Mesendoderm (in vitro differentiated cells): ENCODE results near the gene PDE4D.
A peak's percentile ranks its signal among the peaks of the same experiment; 100 is the strongest.

Experiments
- DNase-seq: peaks from one replicate; pipeline ENCODE4 v3.0.0; 2013
- H2AK5ac ChIP-seq: 2 replicates; pipeline ENCODE4 v1.6.1; 2013; ENCODE audit warnings: low read length, inconsistent platforms
- H2BK120ac ChIP-seq: 2 replicates; pipeline ENCODE4 v1.6.1; 2013; ENCODE audit warnings: low read depth, mild to moderate bottlenecking, low read length, moderate library complexity, mixed read lengths
- H2BK15ac ChIP-seq: replicated peaks from 2 replicates; pipeline ENCODE4 v1.6.1; 2013; ENCODE audit warnings: low read depth, mild to moderate bottlenecking, moderate library complexity
- H2BK5ac ChIP-seq: 2 replicates; pipeline ENCODE4 v1.6.1; 2013; ENCODE audit warnings: low read length, inconsistent platforms
- H3K18ac ChIP-seq: 2 replicates; pipeline ENCODE4 v1.6.1; 2013; ENCODE audit warnings: mild to moderate bottlenecking, low read length, mixed read lengths
- H3K23ac ChIP-seq: one replicate; pipeline ENCODE4 v1.6.1; 2013; ENCODE audit warnings: low read length
- H3K27ac ChIP-seq: 2 replicates; pipeline ENCODE4 v1.5.1; 2013; ENCODE audit warnings: low read depth, mild to moderate bottlenecking, inconsistent platforms, low read length, moderate library complexity
- H3K27me3 ChIP-seq: 2 replicates; pipeline ENCODE4 v1.6.1; 2013; ENCODE audit warnings: low read length, control low read depth, mild to moderate bottlenecking, inconsistent platforms; ENCODE audit not compliant: insufficient read depth, poor library complexity
- H3K36me3 ChIP-seq: 2 replicates; pipeline ENCODE4 v1.6.1; 2013; ENCODE audit warnings: low read length, inconsistent platforms; ENCODE audit not compliant: control insufficient read depth, insufficient read depth
- H3K4ac ChIP-seq: one replicate; pipeline ENCODE4 v1.6.1; 2013; ENCODE audit warnings: low read depth, mild to moderate bottlenecking, low read length, moderate library complexity
- H3K4me1 ChIP-seq: 2 replicates; pipeline ENCODE4 v1.6.1; 2013; ENCODE audit warnings: low read depth, low read length, inconsistent platforms; ENCODE audit not compliant: control insufficient read depth
- H3K4me2 ChIP-seq: 2 replicates; pipeline ENCODE4 v1.6.1; 2013; ENCODE audit warnings: low read length
- H3K4me3 ChIP-seq: 2 replicates; pipeline ENCODE4 v1.5.1; 2013; ENCODE audit warnings: mild to moderate bottlenecking, low read length
- H3K56ac ChIP-seq: one replicate; pipeline ENCODE4 v1.6.1; 2013; ENCODE audit warnings: low read length
- H3K79me1 ChIP-seq: 2 replicates; pipeline ENCODE4 v1.6.1; 2013; ENCODE audit warnings: low read length, inconsistent platforms
- H3K79me2 ChIP-seq: 2 replicates; pipeline ENCODE4 v1.6.1; 2013; ENCODE audit warnings: mild to moderate bottlenecking, low read length; ENCODE audit not compliant: control insufficient read depth, insufficient read depth
- H3K9ac ChIP-seq: 2 replicates; pipeline ENCODE4 v1.6.1; 2013; ENCODE audit warnings: low read length, inconsistent platforms
- H4K5ac ChIP-seq: one replicate; pipeline ENCODE4 v1.6.1; 2013; ENCODE audit warnings: low read length
- H4K8ac ChIP-seq: one replicate; pipeline ENCODE4 v1.6.1; 2013; ENCODE audit warnings: low read depth, mild to moderate bottlenecking, control low read depth, low read length, moderate library complexity
- WGBS: extraction: QIAGEN DNeasy Blood & Tissue Kit; methylation state at CpG from one replicate; pipeline ENCODE4 v1.1.7; 2013; ENCODE audit warnings: low lambda C conversion rate, missing lambda C conversion rate; ENCODE audit not compliant: insufficient coverage; ENCODE audit errors: extremely low coverage; 5-methylcytosine and 5-hydroxymethylcytosine counted together

PDE4D gene

GRCh38 chr5:59731809-59732208 is 161.7 kb downstream of the PDE4D start:
- H3K4me2 ChIP-seq: no peak overlapping the region
- no peaks in the 10 kb centered on the region for H3K36me3 ChIP-seq
- no peak overlapping the region for H2AK5ac ChIP-seq
- DNase-seq: no peak
- H3K4ac ChIP-seq: no peak overlapping the region
- H3K23ac ChIP-seq: no peak overlapping the region
- H3K9ac ChIP-seq: no peak overlapping the region
- H3K4me1 ChIP-seq: no peaks in the 10 kb centered on the region
- no peak overlapping the region for H4K8ac ChIP-seq
- H3K79me1 ChIP-seq: no peaks in the 10 kb centered on the region
- H3K4me3 ChIP-seq: no peak overlapping the region
- H3K27ac ChIP-seq: no peak overlapping the region
- WGBS: no CpG with 5 or more reads among the region's 1 CpG
- H2BK5ac ChIP-seq: no peak overlapping the region
- H3K18ac ChIP-seq: no peak overlapping the region
- H3K79me2 ChIP-seq: no peaks in the 10 kb centered on the region
- no peak overlapping the region for H4K5ac ChIP-seq
- no peak overlapping the region for H3K56ac ChIP-seq
- H2BK15ac ChIP-seq: no peak overlapping the region
- H2BK120ac ChIP-seq: no peak overlapping the region
- H3K27me3 ChIP-seq: no peaks in the 10 kb centered on the region

GRCh38 chr5:59729820-59730219 is 163.7 kb downstream of the PDE4D start:
- Histone ChIP-seq H3K4ac (no peak overlapping the region), H3K23ac (no peak overlapping the region), H3K4me2 (no peak overlapping the region), H3K4me3 (no peak overlapping the region), H2BK15ac (peak overlapping the region; percentile 74), H2AK5ac (no peak overlapping the region), H3K9ac (no peak overlapping the region), H2BK5ac (no peak overlapping the region), H3K36me3 (no peaks in the 10 kb centered on the region), H2BK120ac (no peak overlapping the region), H4K8ac (no peak overlapping the region), H3K27me3 (no peaks in the 10 kb centered on the region), H3K56ac (no peak overlapping the region), H3K79me1 (no peaks in the 10 kb centered on the region), H3K27ac (no peak overlapping the region), H3K79me2 (no peaks in the 10 kb centered on the region), H4K5ac (no peak overlapping the region), H3K18ac (no peak overlapping the region), H3K4me1 (no peaks in the 10 kb centered on the region)
- DNase-seq: no peak
- no CpG with 5 or more reads among the region's 2 CpGs for WGBS

- H3K79me1 ChIP-seq: no peaks in the 10 kb centered on the region
- H3K4me3 ChIP-seq: no peak overlapping the region
- H2AK5ac ChIP-seq: no peak overlapping the region
- H3K9ac ChIP-seq: no peak overlapping the region
- no peaks in the 10 kb centered on the region for H3K79me2 ChIP-seq
- H3K27me3 ChIP-seq: no peaks in the 10 kb centered on the region
- H2BK120ac ChIP-seq: no peak overlapping the region
- H4K5ac ChIP-seq: no peak overlapping the region
- no peak overlapping the region for H3K23ac ChIP-seq
- no peak overlapping the region for H3K18ac ChIP-seq
- H2BK15ac ChIP-seq: no peak overlapping the region
- WGBS: no CpG with 5 or more reads among the region's 3 CpGs
- no peak overlapping the region for H2BK5ac ChIP-seq
- DNase-seq: no peak
- H3K4ac ChIP-seq: no peak overlapping the region
- no peak overlapping the region for H3K27ac ChIP-seq
- H3K36me3 ChIP-seq: no peaks in the 10 kb centered on the region
- H4K8ac ChIP-seq: no peak overlapping the region
- no peak overlapping the region for H3K56ac ChIP-seq
- no peaks in the 10 kb centered on the region for H3K4me1 ChIP-seq
- no peak overlapping the region for H3K4me2 ChIP-seq
Measured at GRCh38 chr5:59729357-59729756, 164.2 kb downstream of the PDE4D start.

DNA sequence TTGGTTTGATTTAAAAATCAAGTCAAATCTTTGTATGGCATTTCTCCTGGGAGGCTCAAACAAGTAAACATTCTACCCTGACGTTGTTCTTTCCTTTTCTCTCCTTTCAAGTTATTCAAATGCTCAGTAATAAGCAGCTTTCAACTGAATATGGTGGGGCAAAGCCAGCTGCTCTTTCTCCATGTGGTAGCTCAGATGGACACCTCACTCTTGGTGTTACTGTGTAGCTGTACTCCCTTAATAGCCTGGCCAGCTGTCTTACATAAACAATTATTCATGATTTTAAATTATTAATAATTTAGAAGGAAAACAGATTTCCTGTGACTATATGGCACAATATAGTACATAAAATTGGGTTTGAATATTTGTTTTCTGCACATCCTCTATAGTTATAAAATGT is 165.2 kb downstream of the PDE4D start:
- no peak overlapping the region for H3K4ac ChIP-seq
- no peaks in the 10 kb centered on the region for H3K79me2 ChIP-seq
- no peak overlapping the region for H3K27ac ChIP-seq
- H3K9ac ChIP-seq: no peak overlapping the region
- H3K36me3 ChIP-seq: no peaks in the 10 kb centered on the region
- H2BK15ac ChIP-seq: no peak overlapping the region
- no peaks in the 10 kb centered on the region for H3K27me3 ChIP-seq
- H3K79me1 ChIP-seq: no peaks in the 10 kb centered on the region
- H2BK5ac ChIP-seq: no peak overlapping the region
- H3K4me3 ChIP-seq: no peak overlapping the region
- no CpG with 5 or more reads among the region's 1 CpG for WGBS
- H4K8ac ChIP-seq: no peak overlapping the region
- no peak overlapping the region for H4K5ac ChIP-seq
- no peak overlapping the region for H3K4me2 ChIP-seq
- H3K56ac ChIP-seq: no peak overlapping the region
- no peak overlapping the region for H3K23ac ChIP-seq
- H3K18ac ChIP-seq: no peak overlapping the region
- H2AK5ac ChIP-seq: no peak overlapping the region
- no peak for DNase-seq
- H2BK120ac ChIP-seq: peak overlapping the region; percentile 28
- no peaks in the 10 kb centered on the region for H3K4me1 ChIP-seq

- Histone ChIP-seq H3K9ac (no peak overlapping the region), H4K8ac (no peak overlapping the region), H2BK15ac (no peak overlapping the region), H2BK120ac (no peak overlapping the region), H3K27me3 (no peaks in the 10 kb centered on the region), H2AK5ac (no peak overlapping the region), H3K36me3 (no peaks in the 10 kb centered on the region), H3K79me1 (no peaks in the 10 kb centered on the region), H3K4me1 (no peaks in the 10 kb centered on the region), H2BK5ac (no peak overlapping the region), H3K4me3 (no peak overlapping the region), H3K79me2 (no peaks in the 10 kb centered on the region), H3K27ac (no peak overlapping the region), H3K56ac (no peak overlapping the region), H4K5ac (no peak overlapping the region), H3K23ac (no peak overlapping the region), H3K4me2 (no peak overlapping the region), H3K18ac (no peak overlapping the region), H3K4ac (no peak overlapping the region)
- DNase-seq: no peak
- WGBS: no CpG with 5 or more reads among the region's 2 CpGs
Measured at GRCh38 chr5:59727186-59727585, 166.3 kb downstream of the PDE4D start.

DNA sequence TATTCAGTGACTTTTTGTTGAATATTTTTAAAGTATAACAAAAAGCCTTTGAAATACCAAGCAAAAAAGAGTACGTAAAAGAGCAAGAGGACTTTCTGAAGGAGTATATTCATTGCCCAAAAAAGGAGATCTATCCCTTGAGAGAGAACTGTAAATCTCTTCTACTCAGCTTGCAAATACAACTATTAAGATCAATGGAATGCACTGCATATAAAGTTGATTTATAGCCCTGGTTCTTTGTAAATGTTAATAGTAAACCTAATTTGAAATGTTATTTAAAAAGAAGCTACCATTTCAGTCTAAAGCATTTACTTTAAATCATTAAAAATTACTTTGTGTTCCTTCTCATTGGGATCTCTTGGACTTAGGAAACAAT is 168.1 kb downstream of the PDE4D start:
- Histone ChIP-seq H3K27ac (no peak overlapping the region), H4K5ac (no peak overlapping the region), H3K79me1 (no peaks in the 10 kb centered on the region), H3K79me2 (no peaks in the 10 kb centered on the region), H2BK5ac (no peak overlapping the region), H3K56ac (no peak overlapping the region), H3K36me3 (no peaks in the 10 kb centered on the region), H2AK5ac (no peak overlapping the region), H3K4ac (no peak overlapping the region), H3K23ac (no peak overlapping the region), H3K4me1 (no peaks in the 10 kb centered on the region), H3K18ac (no peak overlapping the region), H3K4me2 (no peak overlapping the region), H2BK120ac (no peak overlapping the region), H3K9ac (no peak overlapping the region), H3K27me3 (no peaks in the 10 kb centered on the region), H3K4me3 (no peak overlapping the region), H4K8ac (no peak overlapping the region), H2BK15ac (no peak overlapping the region)
- no peak for DNase-seq
- no CpG with 5 or more reads among the region's 1 CpG for WGBS
